Kidney (tissue), 14 donors: Measurements from ENCODE around the gene HOTAIR. TPM values are rescaled to one million over a fixed set of nuclear protein-coding genes. Genes with fewer than 3 reads are reported as not detected.

Experiments used
- DNase-seq, 5 donors: peaks; one replicate each; pipeline ENCODE4 v3.0.0-alpha.2; 2013 to 2020
- FAIRE-seq: peaks from 2 replicates; lab custom pipeline; 2012; peaks lifted over from hg19 to GRCh38; lab: Jason Lieb, UNC
- H3K27ac ChIP-seq, 2 donors: one replicate each; pipeline ENCODE4 v1.7.0; 2013; ENCODE audit warnings: low read depth in 2 of 2, low read length in 2 of 2, inconsistent platforms in 1 of 2
- H3K27me3 ChIP-seq: one replicate; pipeline ENCODE4 v1.7.1; 2013; ENCODE audit warnings: low read length, inconsistent platforms; ENCODE audit not compliant: control insufficient read depth, insufficient read depth
- H3K36me3 ChIP-seq, 3 donors: one replicate each; pipeline versions ENCODE4 v1.7.0 to v1.7.1; 2013; ENCODE audit warnings: low read length in 3 of 3, control low read depth in 1 of 3, inconsistent platforms in 1 of 3; ENCODE audit not compliant: insufficient read depth in 3 of 3, control insufficient read depth in 2 of 3
- H3K4me1 ChIP-seq, 3 donors: one replicate each; pipeline versions ENCODE4 v1.7.0 to v1.7.1; 2013; ENCODE audit warnings: low read length in 3 of 3, inconsistent platforms in 1 of 3, low read depth in 1 of 3; ENCODE audit not compliant: control insufficient read depth in 2 of 3, insufficient read depth in 2 of 3
- H3K4me3 ChIP-seq, 3 donors: one replicate each; pipeline versions ENCODE4 v1.7.0 to v1.8.1; 2013; ENCODE audit warnings: low read length in 3 of 3, control low read depth in 1 of 3, inconsistent platforms in 1 of 3
- H3K9ac ChIP-seq, 3 donors: one replicate each; pipeline versions ENCODE4 v1.7.0 to v1.7.1; 2013; ENCODE audit warnings: low read length in 3 of 3, control low read depth in 1 of 3, inconsistent platforms in 1 of 3
- H3K9me3 ChIP-seq, 3 donors: one replicate each; pipeline versions ENCODE4 v1.7.0 to v1.7.1; 2013; ENCODE audit warnings: low read length in 3 of 3, control low read depth in 1 of 3, inconsistent platforms in 1 of 3; ENCODE audit not compliant: control insufficient read depth in 2 of 3, insufficient read depth in 1 of 3
- CTCF ChIP-seq: IDR thresholded peaks from 3 replicates; pipeline ENCODE4 v1.5.1; 2012; ENCODE audit warnings: mild to moderate bottlenecking, moderate library complexity, borderline replicate concordance; ENCODE audit not compliant: insufficient read depth; ENCODE audit errors: extremely low read depth
- intact Hi-C: fragments of 100-400 bp; cut with DNase I; formaldehyde crosslinking; loops from one replicate; pipeline ENCODE4 v1.11.1; 2022
- polyA plus RNA-seq: library from polyadenylated mRNA; stranded (reverse); fragments of 350-450 nt; fragmentation: Illumina TruSeq; extraction: RNeasy Lipid Tissue Mini Kit (QIAGEN cat#74804); gene quantifications from one replicate; pipeline ENCODE4 v1.2.3, GENCODE V29; 2014; ENCODE audit warnings: low read depth, low replicate concordance; ENCODE audit not compliant: insufficient read depth
- total RNA-seq: library from RNA; stranded (reverse); fragmentation: NEBNext Ultra II Directional; extraction: Animal tissue kit (Norgen Biotek cat#: 25700); gene quantifications from one replicate; pipeline ENCODE4 v1.2.1, GENCODE V29; 2021
- donor health status: control.
- donor health status: control.
- donor health status: control.
- donor health status: control.
- donor health status: control.
- donor health status: DM: yes; HTN: yes; CAD: no.
- donor health status: Normal renal cell carcinoma (clear cell type).

Gene HOTAIR
- total and polyA plus RNA-seq, 2 donors from 2014 or later = 0.52 to 0.76 TPM

GRCh38 chr12:53996240-53997203, 21.8 kb upstream of the HOTAIR start:
- intact Hi-C loops = no loop called here
- FAIRE-seq (no peak), DNase-seq (peak in 4 of 5 donors; percentile 70 to 83 (median 77))
- no peaks in the 10 kb centered on the region for H3K36me3 ChIP-seq
- H3K4me1 ChIP-seq = peaks cover 0 to 24% (median 21%) of the 10 kb centered on the region in 3 donors
- no peak for TF ChIP-seq CTCF
- peak overlapping the region; percentile 10 to 95 (median 58) for H3K9ac ChIP-seq
- H3K27ac ChIP-seq = peak overlapping the region; percentile 87 to 93
- no peaks in the 10 kb centered on the region for H3K9me3 ChIP-seq
- peak overlapping the region; percentile 53 to 88 (median 75) for H3K4me3 ChIP-seq
- H3K27me3 ChIP-seq = peaks cover 3% of the 10 kb centered on the region

GRCh38 chr12:53995378-53996239, 20.9 kb upstream of the HOTAIR start:
- DNase-seq (peak; percentile 74 to 93 (median 82)), FAIRE-seq (no peak)
- no peak for TF ChIP-seq CTCF
- Histone ChIP-seq H3K9ac (peak overlapping the region; percentile 71 to 95 (median 72)), H3K9me3 (no peaks in the 10 kb centered on the region), H3K4me3 (peak overlapping the region; percentile 67 to 88 (median 75)), H3K4me1 (peaks cover 0 to 22% (median 18%) of the 10 kb centered on the region in 3 donors), H3K27me3 (peaks cover 3% of the 10 kb centered on the region), H3K36me3 (no peaks in the 10 kb centered on the region), H3K27ac (peak overlapping the region; percentile 87 to 93)
- intact Hi-C loops = no loop called here

- H3K9ac ChIP-seq = peak overlapping the region; percentile 71 to 95 (median 91)
- peak overlapping the region; percentile 67 to 88 (median 75) for H3K4me3 ChIP-seq
- no peak for DNase-seq
- peak overlapping the region; percentile 87 to 93 for H3K27ac ChIP-seq
- H3K36me3 ChIP-seq = no peaks in the 10 kb centered on the region
- H3K9me3 ChIP-seq = no peaks in the 10 kb centered on the region
- H3K27me3 ChIP-seq = peaks cover 3% of the 10 kb centered on the region
- no peak for TF ChIP-seq CTCF
- intact Hi-C loops = no loop called here
- H3K4me1 ChIP-seq = peaks cover 0 to 22% (median 18%) of the 10 kb centered on the region in 3 donors
- no peak for FAIRE-seq
These were observed 20.2 kb upstream of the HOTAIR start for GRCh38 chr12:53995002-53995377.
